K562 (cell line): ENCODE results near the gene CCR6. TPM values are rescaled to one million over a fixed set of nuclear protein-coding genes. Genes with fewer than 3 reads are reported as not detected.

Source experiments
- ATAC-seq: fragments of 200-7000 bp; cut with Tn5 transposase; 3 replicates; pipeline ENCODE4 v1.9.1; 2020; ENCODE audit warnings: moderate library complexity
- BruUV-seq: library from RNA; stranded (reverse); fragments of 400-500 nt; replicated peaks from 2 replicates; lab custom pipeline; 2021; lab: Mats Ljungman, UMichigan
- CTCF ChIA-PET: fragments of 300-600 bp; formaldehyde crosslinking; extraction: SDS; loops from one replicate; lab custom pipeline; 2021; ENCODE audit warnings: low intra/inter-chr PET ratio; lab: Yijun Ruan, JAX
- POLR2A ChIA-PET: fragments of 300-600, 350-650 bp; sonication (Branson Sonifier 250); formaldehyde crosslinking; extraction: SDS; loops from one replicate; lab custom pipeline; 2021; ENCODE audit warnings: antibody characterized with exemption, inconsistent platforms; lab: Yijun Ruan, JAX
- DNase-seq, 4 experiments: peaks; one replicate each; pipeline versions ENCODE4 v3.0.0 to v3.0.0-alpha.2; 2011 to 2018; ENCODE audit warnings: low spot score in 3 of 4, mixed read lengths in 3 of 4; ENCODE audit errors: extremely low read depth in 1 of 4
- FAIRE-seq: peaks from 2 replicates; lab custom pipeline; 2011; peaks lifted over from hg19 to GRCh38; lab: Jason Lieb, UNC
- H2AFZ ChIP-seq: 2 replicates; pipeline ENCODE4 v1.6.0; 2011; ENCODE audit warnings: low read depth, low read length, control low read depth, inconsistent platforms
- H3K27ac ChIP-seq: fragments of 200-600 bp; 3 replicates; pipeline ENCODE4 v1.8.0; 2011; ENCODE audit warnings: low read depth, mild to moderate bottlenecking, control low read depth, inconsistent platforms, low read length, moderate library complexity, mixed read lengths; ENCODE audit errors: extremely low read depth
- H3K27me3 ChIP-seq, 2 experiments: fragments of 300-600 bp in 1 of 2; 2 replicates in 1 of 2; 3 replicates in 1 of 2; pipeline versions ENCODE4 v1.6.0 to v1.8.0; 2011; ENCODE audit warnings: inconsistent platforms in 2 of 2, low read length in 2 of 2, mild to moderate bottlenecking in 1 of 2, mixed read lengths in 1 of 2, moderate library complexity in 1 of 2; ENCODE audit not compliant: control insufficient read depth in 2 of 2, insufficient read depth in 2 of 2
- H3K36me3 ChIP-seq: fragments of 300-600 bp; 3 replicates; pipeline ENCODE4 v1.8.0; 2011; ENCODE audit warnings: mild to moderate bottlenecking, low read length, inconsistent platforms; ENCODE audit not compliant: control insufficient read depth, insufficient read depth
- H3K4me1 ChIP-seq, 2 experiments: fragments of 200-600 bp in 1 of 2; replicated peaks in 1 of 2; 2 replicates in 1 of 2; 3 replicates in 1 of 2; pipeline versions ENCODE4 v1.5.1 to v1.8.0; 2011; ENCODE audit warnings: inconsistent platforms in 2 of 2, low read length in 2 of 2, mild to moderate bottlenecking in 1 of 2, mixed read lengths in 1 of 2, moderate library complexity in 1 of 2; ENCODE audit not compliant: control insufficient read depth in 2 of 2, insufficient read depth in 2 of 2
- H3K4me2 ChIP-seq: 2 replicates; pipeline ENCODE4 v1.6.1; 2011; ENCODE audit warnings: low read length, control low read depth, inconsistent platforms, mixed read lengths; ENCODE audit not compliant: insufficient read depth
- H3K4me3 ChIP-seq: fragments of 200-600 bp; sonication (generic), shearing (Covaris generic); 2 replicates; pipeline ENCODE4 v1.5.1; 2016; ENCODE audit warnings: control low read depth, inconsistent platforms
- H3K79me2 ChIP-seq: fragments of 200-600 bp; 3 replicates; pipeline ENCODE4 v1.8.0; 2011; ENCODE audit warnings: low read length, inconsistent platforms; ENCODE audit not compliant: control insufficient read depth, insufficient read depth
- H3K9ac ChIP-seq, 2 experiments: 2 replicates each; pipeline versions ENCODE4 v1.6.0 to v1.6.1; 2011; ENCODE audit warnings: low read depth in 2 of 2, low read length in 2 of 2, control low read depth in 1 of 2, inconsistent platforms in 1 of 2, mild to moderate bottlenecking in 1 of 2, mixed read lengths in 1 of 2; ENCODE audit not compliant: insufficient read depth in 1 of 2
- H3K9me1 ChIP-seq: one replicate; pipeline ENCODE4 v1.6.0; 2011; ENCODE audit warnings: inconsistent platforms, mild to moderate bottlenecking, low read length, moderate library complexity; ENCODE audit not compliant: control insufficient read depth, insufficient read depth
- H3K9me3 ChIP-seq: replicated peaks from 2 replicates; pipeline ENCODE4 v1.5.1; 2011; ENCODE audit warnings: low read depth, low read length, inconsistent platforms; ENCODE audit not compliant: control insufficient read depth, insufficient read depth
- H4K20me1 ChIP-seq: replicated peaks from 2 replicates; pipeline ENCODE4 v1.6.1; 2011; ENCODE audit warnings: low read length, inconsistent platforms, mixed read lengths; ENCODE audit not compliant: control insufficient read depth, insufficient read depth
- HCFC1 ChIP-seq: IDR thresholded peaks from 2 replicates; pipeline ENCODE4 v1.6.1; 2012; ENCODE audit warnings: low read depth, low read length, improper control_type of control experiment
- MXI1 ChIP-seq: IDR thresholded peaks from 2 replicates; pipeline ENCODE4 v1.6.1; 2011; ENCODE audit warnings: low read depth, mild to moderate bottlenecking, improper control_type of control experiment, low read length
- PCBP1 ChIP-seq: fragments of 200-400 bp; formaldehyde crosslinking; IDR thresholded peaks from 2 replicates; pipeline ENCODE4 v1.6.1; 2018; ENCODE audit warnings: mild to moderate bottlenecking, low read depth, low read length; ENCODE audit not compliant: poor library complexity, severe bottlenecking
- POLR2A ChIP-seq: fragments of 450-650 bp; conservative IDR thresholded peaks from 2 replicates; pipeline ENCODE4 v1.6.1; 2016
- RAD51 ChIP-seq: fragments of 450-650 bp; IDR thresholded peaks from 2 replicates; pipeline ENCODE4 v1.7.1; 2016; ENCODE audit warnings: low read depth, mild to moderate bottlenecking, borderline replicate concordance
- STAG1 ChIP-seq: sonication (generic); formaldehyde crosslinking; IDR thresholded peaks from 2 replicates; pipeline ENCODE4 v1.5.0; 2020; ENCODE audit warnings: missing genetic modification reagents, borderline replicate concordance
- TRIM24 ChIP-seq, 2 experiments: fragments of 450-650 bp; IDR thresholded peaks; 2 replicates each; pipeline ENCODE4 v1.6.1; 2016
- ZNF384 ChIP-seq: IDR thresholded peaks from 2 replicates; pipeline ENCODE4 v1.6.1; 2012; ENCODE audit warnings: low read depth, low read length, improper control_type of control experiment
- WGBS: fragments of 100-300 bp; shearing (Covaris generic); methylation state at CpG from one replicate; pipeline ENCODE4 v1.1.6; 2016; ENCODE audit warnings: low coverage, mixed read lengths; ENCODE audit not compliant: insufficient coverage; ENCODE audit errors: missing lambda C conversion rate; 5-methylcytosine and 5-hydroxymethylcytosine counted together
- in situ Hi-C: fragments of 300-500 bp; cut with MboI; formaldehyde crosslinking; loops from 4 replicates; pipeline ENCODE4 v1.15.0; 2018; ENCODE audit warnings: inconsistent platforms, mixed read lengths
- intact Hi-C: fragments of 100-400 bp; cut with micrococcal nuclease; formaldehyde crosslinking; loops from 2 replicates; pipeline ENCODE4 v1.14.2; 2022
- polyA plus RNA-seq, 8 experiments: library from polyadenylated mRNA; depleted of rRNA in 4 of 8; stranded (reverse) in 5 of 8; unstranded in 3 of 8; fragments of >200 nt; fragmentation: Nextera tagmentation in 2 of 8; fragmentation: Illumina TruSeq in 1 of 8; extraction: Ambion mirVana in 2 of 8; extraction: Trizol in 1 of 8; gene quantifications; 2 replicates each; pipeline versions ENCODE4 v1.2.1 to v1.2.3, GENCODE V29; 2011 to 2014; ENCODE audit warnings: inconsistent platforms in 1 of 8, missing spikeins in 1 of 8
- total RNA-seq, 7 experiments: library from RNA; depleted of rRNA in 6 of 7; stranded (reverse); fragments of >200 nt in 6 of 7; fragmentation: Illumina TruSeq in 2 of 7; extraction: Trizol in 2 of 7; gene quantifications; 2 replicates each; pipeline versions ENCODE4 v1.2.1 to v1.2.3, GENCODE V29; 2011 to 2021; ENCODE audit warnings: low replicate concordance in 1 of 7
- TF ChIP-seq, protein P1 (sequence below): fragments of 450-650 bp; IDR thresholded peaks from 2 replicates; pipeline ENCODE4 v1.7.1; 2018; ENCODE audit warnings: mild to moderate bottlenecking, low read depth; ENCODE audit not compliant: partially characterized antibody
- TF ChIP-seq, protein P2 (sequence below): fragments of 200-600 bp; sonication (generic); IDR thresholded peaks from one replicate; pipeline ENCODE4 v1.6.1; 2012; ENCODE audit warnings: mild to moderate bottlenecking, low read depth, low read length, inconsistent platforms

CCR6 gene
- total and polyA plus RNA-seq, 9 of the 15 experiments (the other 6 are each of a cell fraction or from before 2014, with no cell fraction given) = not detected

DNA sequence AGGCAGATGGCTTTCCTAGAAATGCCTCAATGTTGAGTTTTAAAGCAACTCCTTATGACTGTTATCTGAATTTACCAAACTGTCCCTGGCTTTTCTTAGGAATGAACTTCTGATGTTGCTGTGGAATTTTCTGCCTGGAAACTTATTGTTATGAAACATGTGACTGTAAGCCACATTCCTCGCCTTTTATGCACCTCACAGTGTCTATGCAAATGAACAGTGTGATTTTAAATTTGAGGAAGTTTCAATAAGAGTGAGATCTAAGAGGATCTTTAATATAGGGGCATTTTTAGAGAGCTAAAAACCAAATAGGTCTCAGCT, 2.4 kb upstream of the CCR6 start:
- no peak overlapping the region for H3K27ac ChIP-seq
- WGBS = 0% methylated on average over 1 of the region's 1 CpG
- H3K9me3 ChIP-seq = peaks cover 2% of the 10 kb centered on the region; the same call in 1 of the 2 replicates
- no TSS peak for BruUV-seq
- no peaks in the 10 kb centered on the region for H3K79me2 ChIP-seq
- no peaks in the 10 kb centered on the region for H3K4me1 ChIP-seq
- POLR2A ChIA-PET = interaction anchor here (0.6 kb wide), 1 partner anchor 344 kb away, joined by 3 read pairs; no protein-coding TSS in a partner anchor
- peaks cover 6 to 35% of the 10 kb centered on the region in 2 experiments for H3K27me3 ChIP-seq
- no peak overlapping the region for H3K4me3 ChIP-seq
- DNase-seq (no peak), FAIRE-seq (no peak), ATAC-seq (no peak)
- H2AFZ ChIP-seq = no peak overlapping the region
- H3K36me3 ChIP-seq = no peaks in the 10 kb centered on the region
- H4K20me1 ChIP-seq = no peaks in the 10 kb centered on the region
- intact Hi-C loops = no loop called here
- H3K4me2 ChIP-seq = no peak overlapping the region
- no peaks in the 10 kb centered on the region for H3K9me1 ChIP-seq
- in situ Hi-C loops = no loop called here
- CTCF ChIA-PET = no interaction called here
- no peak overlapping the region for H3K9ac ChIP-seq
- no peak for TF ChIP-seq PCBP1
- TF ChIP-seq HCFC1 = no peak
- no peak for TF ChIP-seq TRIM24 (IDR thresholded peaks at IDR 0.05)
- TF ChIP-seq MXI1 = no peak
- TF ChIP-seq RAD51 = no peak
- TF ChIP-seq, protein P1, sequence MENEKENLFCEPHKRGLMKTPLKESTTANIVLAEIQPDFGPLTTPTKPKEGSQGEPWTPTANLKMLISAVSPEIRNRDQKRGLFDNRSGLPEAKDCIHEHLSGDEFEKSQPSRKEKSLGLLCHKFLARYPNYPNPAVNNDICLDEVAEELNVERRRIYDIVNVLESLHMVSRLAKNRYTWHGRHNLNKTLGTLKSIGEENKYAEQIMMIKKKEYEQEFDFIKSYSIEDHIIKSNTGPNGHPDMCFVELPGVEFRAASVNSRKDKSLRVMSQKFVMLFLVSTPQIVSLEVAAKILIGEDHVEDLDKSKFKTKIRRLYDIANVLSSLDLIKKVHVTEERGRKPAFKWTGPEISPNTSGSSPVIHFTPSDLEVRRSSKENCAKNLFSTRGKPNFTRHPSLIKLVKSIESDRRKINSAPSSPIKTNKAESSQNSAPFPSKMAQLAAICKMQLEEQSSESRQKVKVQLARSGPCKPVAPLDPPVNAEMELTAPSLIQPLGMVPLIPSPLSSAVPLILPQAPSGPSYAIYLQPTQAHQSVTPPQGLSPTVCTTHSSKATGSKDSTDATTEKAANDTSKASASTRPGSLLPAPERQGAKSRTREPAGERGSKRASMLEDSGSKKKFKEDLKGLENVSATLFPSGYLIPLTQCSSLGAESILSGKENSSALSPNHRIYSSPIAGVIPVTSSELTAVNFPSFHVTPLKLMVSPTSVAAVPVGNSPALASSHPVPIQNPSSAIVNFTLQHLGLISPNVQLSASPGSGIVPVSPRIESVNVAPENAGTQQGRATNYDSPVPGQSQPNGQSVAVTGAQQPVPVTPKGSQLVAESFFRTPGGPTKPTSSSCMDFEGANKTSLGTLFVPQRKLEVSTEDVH = no peak
- no peak for TF ChIP-seq ZNF384
- no peak for TF ChIP-seq STAG1
- TF ChIP-seq, protein P2, sequence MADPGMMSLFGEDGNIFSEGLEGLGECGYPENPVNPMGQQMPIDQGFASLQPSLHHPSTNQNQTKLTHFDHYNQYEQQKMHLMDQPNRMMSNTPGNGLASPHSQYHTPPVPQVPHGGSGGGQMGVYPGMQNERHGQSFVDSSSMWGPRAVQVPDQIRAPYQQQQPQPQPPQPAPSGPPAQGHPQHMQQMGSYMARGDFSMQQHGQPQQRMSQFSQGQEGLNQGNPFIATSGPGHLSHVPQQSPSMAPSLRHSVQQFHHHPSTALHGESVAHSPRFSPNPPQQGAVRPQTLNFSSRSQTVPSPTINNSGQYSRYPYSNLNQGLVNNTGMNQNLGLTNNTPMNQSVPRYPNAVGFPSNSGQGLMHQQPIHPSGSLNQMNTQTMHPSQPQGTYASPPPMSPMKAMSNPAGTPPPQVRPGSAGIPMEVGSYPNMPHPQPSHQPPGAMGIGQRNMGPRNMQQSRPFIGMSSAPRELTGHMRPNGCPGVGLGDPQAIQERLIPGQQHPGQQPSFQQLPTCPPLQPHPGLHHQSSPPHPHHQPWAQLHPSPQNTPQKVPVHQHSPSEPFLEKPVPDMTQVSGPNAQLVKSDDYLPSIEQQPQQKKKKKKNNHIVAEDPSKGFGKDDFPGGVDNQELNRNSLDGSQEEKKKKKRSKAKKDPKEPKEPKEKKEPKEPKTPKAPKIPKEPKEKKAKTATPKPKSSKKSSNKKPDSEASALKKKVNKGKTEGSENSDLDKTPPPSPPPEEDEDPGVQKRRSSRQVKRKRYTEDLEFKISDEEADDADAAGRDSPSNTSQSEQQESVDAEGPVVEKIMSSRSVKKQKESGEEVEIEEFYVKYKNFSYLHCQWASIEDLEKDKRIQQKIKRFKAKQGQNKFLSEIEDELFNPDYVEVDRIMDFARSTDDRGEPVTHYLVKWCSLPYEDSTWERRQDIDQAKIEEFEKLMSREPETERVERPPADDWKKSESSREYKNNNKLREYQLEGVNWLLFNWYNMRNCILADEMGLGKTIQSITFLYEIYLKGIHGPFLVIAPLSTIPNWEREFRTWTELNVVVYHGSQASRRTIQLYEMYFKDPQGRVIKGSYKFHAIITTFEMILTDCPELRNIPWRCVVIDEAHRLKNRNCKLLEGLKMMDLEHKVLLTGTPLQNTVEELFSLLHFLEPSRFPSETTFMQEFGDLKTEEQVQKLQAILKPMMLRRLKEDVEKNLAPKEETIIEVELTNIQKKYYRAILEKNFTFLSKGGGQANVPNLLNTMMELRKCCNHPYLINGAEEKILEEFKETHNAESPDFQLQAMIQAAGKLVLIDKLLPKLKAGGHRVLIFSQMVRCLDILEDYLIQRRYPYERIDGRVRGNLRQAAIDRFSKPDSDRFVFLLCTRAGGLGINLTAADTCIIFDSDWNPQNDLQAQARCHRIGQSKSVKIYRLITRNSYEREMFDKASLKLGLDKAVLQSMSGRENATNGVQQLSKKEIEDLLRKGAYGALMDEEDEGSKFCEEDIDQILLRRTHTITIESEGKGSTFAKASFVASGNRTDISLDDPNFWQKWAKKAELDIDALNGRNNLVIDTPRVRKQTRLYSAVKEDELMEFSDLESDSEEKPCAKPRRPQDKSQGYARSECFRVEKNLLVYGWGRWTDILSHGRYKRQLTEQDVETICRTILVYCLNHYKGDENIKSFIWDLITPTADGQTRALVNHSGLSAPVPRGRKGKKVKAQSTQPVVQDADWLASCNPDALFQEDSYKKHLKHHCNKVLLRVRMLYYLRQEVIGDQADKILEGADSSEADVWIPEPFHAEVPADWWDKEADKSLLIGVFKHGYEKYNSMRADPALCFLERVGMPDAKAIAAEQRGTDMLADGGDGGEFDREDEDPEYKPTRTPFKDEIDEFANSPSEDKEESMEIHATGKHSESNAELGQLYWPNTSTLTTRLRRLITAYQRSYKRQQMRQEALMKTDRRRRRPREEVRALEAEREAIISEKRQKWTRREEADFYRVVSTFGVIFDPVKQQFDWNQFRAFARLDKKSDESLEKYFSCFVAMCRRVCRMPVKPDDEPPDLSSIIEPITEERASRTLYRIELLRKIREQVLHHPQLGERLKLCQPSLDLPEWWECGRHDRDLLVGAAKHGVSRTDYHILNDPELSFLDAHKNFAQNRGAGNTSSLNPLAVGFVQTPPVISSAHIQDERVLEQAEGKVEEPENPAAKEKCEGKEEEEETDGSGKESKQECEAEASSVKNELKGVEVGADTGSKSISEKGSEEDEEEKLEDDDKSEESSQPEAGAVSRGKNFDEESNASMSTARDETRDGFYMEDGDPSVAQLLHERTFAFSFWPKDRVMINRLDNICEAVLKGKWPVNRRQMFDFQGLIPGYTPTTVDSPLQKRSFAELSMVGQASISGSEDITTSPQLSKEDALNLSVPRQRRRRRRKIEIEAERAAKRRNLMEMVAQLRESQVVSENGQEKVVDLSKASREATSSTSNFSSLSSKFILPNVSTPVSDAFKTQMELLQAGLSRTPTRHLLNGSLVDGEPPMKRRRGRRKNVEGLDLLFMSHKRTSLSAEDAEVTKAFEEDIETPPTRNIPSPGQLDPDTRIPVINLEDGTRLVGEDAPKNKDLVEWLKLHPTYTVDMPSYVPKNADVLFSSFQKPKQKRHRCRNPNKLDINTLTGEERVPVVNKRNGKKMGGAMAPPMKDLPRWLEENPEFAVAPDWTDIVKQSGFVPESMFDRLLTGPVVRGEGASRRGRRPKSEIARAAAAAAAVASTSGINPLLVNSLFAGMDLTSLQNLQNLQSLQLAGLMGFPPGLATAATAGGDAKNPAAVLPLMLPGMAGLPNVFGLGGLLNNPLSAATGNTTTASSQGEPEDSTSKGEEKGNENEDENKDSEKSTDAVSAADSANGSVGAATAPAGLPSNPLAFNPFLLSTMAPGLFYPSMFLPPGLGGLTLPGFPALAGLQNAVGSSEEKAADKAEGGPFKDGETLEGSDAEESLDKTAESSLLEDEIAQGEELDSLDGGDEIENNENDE = no peak
- TF ChIP-seq POLR2A = no peak
